Measurements from ENCODE around the gene AFAP1L1. TPM values are rescaled to one million over a fixed set of nuclear protein-coding genes. Genes with fewer than 3 reads are reported as not detected.
"Not testable (repeated sequence)": the region's sequence is repeated elsewhere in the genome, so short reads cannot be mapped to it uniquely, and the experiment has no call there.

Gene AFAP1L1
- total and polyA plus RNA-seq, 7 experiments from 2014 or later, result 0.08 to 1.1 (median 0.49) TPM; not detected in 2

GRCh38 chr5:149389552-149390495, 118.2 kb downstream of the AFAP1L1 start:
- no peak overlapping the region for H3K4me3 ChIP-seq (ENCODE audit: low read length)
- intact Hi-C loops (cut with micrococcal nuclease), result no loop called here
- no peak for ATAC-seq
- CTCF ChIA-PET, result interaction anchor here (0.7 to 1.3 kb wide), 3 partner anchors 10 to 73 kb away, joined by 3 read pairs; no protein-coding TSS in a partner anchor
- no peaks in the 10 kb centered on the region for H3K4me1 ChIP-seq (ENCODE audit: control insufficient read depth in 2 of 2, insufficient read depth in 2 of 2, low read length in 2 of 2)
- POLR2A ChIA-PET, result interaction anchor here (0.6 kb wide), 1 partner anchor 180 kb away, joined by 4 read pairs; no protein-coding TSS in a partner anchor
- no peaks in the 10 kb centered on the region for H3K36me3 ChIP-seq (ENCODE audit: control insufficient read depth in 2 of 3, insufficient read depth in 3 of 3, low read length in 3 of 3)
- no peaks in the 10 kb centered on the region for H3K9me3 Mint-ChIP-seq
- H3K27me3 ChIP-seq (ENCODE audit: control insufficient read depth in 2 of 2, insufficient read depth in 2 of 2, low read length in 2 of 2), result no peaks in the 10 kb centered on the region
- H3K4me1 Mint-ChIP-seq, result peaks cover 0 to 6% (median 0%) of the 10 kb centered on the region in 7 donors
- H3K36me3 Mint-ChIP-seq, result peaks cover 0 to 4% (median 0%) of the 10 kb centered on the region in 5 donors
- no peak for DNase-seq
- no peak overlapping the region for H3K4me3 Mint-ChIP-seq
- peak overlapping the region in 1 of 9 donors; percentile 41 for H3K27ac Mint-ChIP-seq
- no peaks in the 10 kb centered on the region for H3K9me3 ChIP-seq (ENCODE audit: control insufficient read depth in 2 of 3, low read length in 3 of 3)
- H3K27ac ChIP-seq (ENCODE audit: low read depth, low read length), result no peak overlapping the region
- H3K27me3 Mint-ChIP-seq, result peaks cover 0 to 10% (median 0%) of the 10 kb centered on the region in 5 donors

GRCh38 chr5:149391076-149391475, 119.4 kb downstream of the AFAP1L1 start:
- CTCF ChIA-PET, result interaction anchor here (0.7 to 0.9 kb wide), 2 partner anchors 9 to 126 kb away, joined by 3 read pairs; no protein-coding TSS in a partner anchor
- POLR2A ChIA-PET, result not testable (repeated sequence)

More at GRCh38 chr5:149391076-149391475, 119.4 kb downstream of the AFAP1L1 start:
- H3K27me3 Mint-ChIP-seq, result peaks cover 0 to 15% (median 0%) of the 10 kb centered on the region in 5 donors
- intact Hi-C loops (cut with micrococcal nuclease); H3K4me1 Mint-ChIP-seq; H3K36me3 ChIP-seq (ENCODE audit: control insufficient read depth in 2 of 3, insufficient read depth in 3 of 3, low read length in 3 of 3); H3K27ac Mint-ChIP-seq; DNase-seq; H3K9me3 Mint-ChIP-seq; H3K4me3 ChIP-seq (ENCODE audit: low read length); H3K4me1 ChIP-seq (ENCODE audit: control insufficient read depth in 2 of 2, insufficient read depth in 2 of 2, low read length in 2 of 2); ATAC-seq; H3K27ac ChIP-seq (ENCODE audit: low read depth, low read length); H3K36me3 Mint-ChIP-seq; H3K27me3 ChIP-seq (ENCODE audit: control insufficient read depth in 2 of 2, insufficient read depth in 2 of 2, low read length in 2 of 2); H3K4me3 Mint-ChIP-seq; H3K9me3 ChIP-seq (ENCODE audit: control insufficient read depth in 2 of 3, low read length in 3 of 3): not testable (repeated sequence)

Other genes with a start within 250 kb of the AFAP1L1 start
- under 1 TPM in 2 of 5 experiments, not detected in 3; 0.08 to 0.59 TPM for gene SH3TC2, start 208.8 kb upstream of the AFAP1L1 start, total RNA-seq
- not detected for gene SH3TC2, start 208.8 kb upstream of the AFAP1L1 start, polyA plus RNA-seq
- gene ABLIM3, start 130.4 kb upstream of the AFAP1L1 start, total RNA-seq, result 1 to 10 TPM in 1 of 5 experiments, under 1 TPM in 1, not detected in 3; 0.08 to 1.3 TPM
- not detected for gene ABLIM3, start 130.4 kb upstream of the AFAP1L1 start, polyA plus RNA-seq
- gene GRPEL2, start 73.6 kb downstream of the AFAP1L1 start, total RNA-seq, result 10 to 100 TPM; 12.0 to 40.1 (median 32.2) TPM
- gene GRPEL2, start 73.6 kb downstream of the AFAP1L1 start, polyA plus RNA-seq, result 1 to 10 TPM; 5.9 to 7.5 TPM
- 10 to 100 TPM; 29.7 to 53.7 (median 36.3) TPM for gene PCYOX1L, start 86.2 kb downstream of the AFAP1L1 start, total RNA-seq
- gene PCYOX1L, start 86.2 kb downstream of the AFAP1L1 start, polyA plus RNA-seq, result 10 to 100 TPM; 12.7 to 21.1 TPM
- gene IL17B, start 107.4 kb downstream of the AFAP1L1 start, total RNA-seq, result not detected
- not detected for gene IL17B, start 107.4 kb downstream of the AFAP1L1 start, polyA plus RNA-seq

Data from naive thymus-derived CD4-positive, alpha-beta T cell (primary cell).